GM12874 (cell line): ENCODE data around the gene ZNF638.

Experiments used
- CTCF ChIP-seq: IDR thresholded peaks from 2 replicates; pipeline ENCODE4 v1.5.1; 2011; ENCODE audit warnings: low read depth, mild to moderate bottlenecking, control low read depth, low read length, moderate library complexity; ENCODE audit not compliant: insufficient read depth

The ZNF638 gene

GRCh38 chr2:71482055-71482454 is 150.5 kb downstream of the ZNF638 start:
- no peak for TF ChIP-seq CTCF

DNA sequence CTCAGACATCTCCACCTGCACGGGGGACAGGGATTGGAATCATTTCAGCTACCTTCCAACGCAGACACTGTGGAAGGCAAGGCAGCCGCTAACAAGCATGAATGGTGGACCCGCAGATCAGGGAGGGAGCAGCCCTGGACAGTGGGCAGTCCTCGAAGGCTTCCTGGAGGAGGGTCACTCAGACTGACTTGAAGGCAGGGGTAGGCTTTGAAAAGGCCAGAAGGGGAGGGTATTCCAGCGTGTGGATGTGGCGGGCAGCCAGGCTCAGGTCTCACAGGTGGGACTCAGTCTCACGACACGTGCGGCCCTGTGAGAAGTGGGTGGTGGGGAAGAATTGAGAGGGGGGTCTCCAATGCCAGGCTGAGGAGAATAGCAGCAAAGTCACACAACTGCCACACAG is 151.7 kb downstream of the ZNF638 start:
- no peak for TF ChIP-seq CTCF

DNA sequence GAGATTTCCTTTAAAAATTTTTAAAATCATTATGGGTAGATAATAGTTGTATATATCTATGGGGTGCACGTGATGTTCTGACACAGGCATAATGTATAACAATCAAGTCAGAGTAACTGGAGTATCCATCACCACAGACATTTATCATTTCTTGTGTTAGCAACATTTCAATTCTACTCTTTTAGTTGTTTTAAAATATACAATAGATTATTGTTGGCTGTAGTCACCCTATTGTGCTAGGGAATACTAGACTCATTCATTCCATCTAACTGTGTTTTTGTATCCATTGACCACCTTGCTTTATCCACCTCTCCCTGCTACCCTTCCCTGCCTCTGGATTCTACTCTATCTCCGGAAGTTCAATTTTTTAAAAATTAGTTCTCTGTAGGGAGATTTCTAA is 152.8 kb downstream of the ZNF638 start:
- no peak for TF ChIP-seq CTCF
